CD4-positive, CD25-positive, alpha-beta regulatory T cell (primary cell): ENCODE measurements around the gene IGF1R. TPM values are rescaled to one million over a fixed set of nuclear protein-coding genes. Genes with fewer than 3 reads are reported as not detected.

Experiments used
- ATAC-seq, 2 donors: fragments of 150-1000 bp; cut with Tn5 transposase; one replicate each; pipeline ENCODE4 v1.10.0; 2021; ENCODE audit warnings: low read depth in 2 of 2, moderate number of reproducible peaks in 2 of 2, moderate library complexity in 1 of 2
- DNase-seq, 3 donors: peaks; one replicate each; pipeline versions ENCODE4 v3.0.0 to v3.0.0-alpha.2; 2012 to 2022; ENCODE audit warnings: mixed read lengths in 1 of 3
- H3K27ac ChIP-seq: one replicate; pipeline ENCODE4 v1.7.0; 2013; ENCODE audit warnings: mild to moderate bottlenecking, low read length; ENCODE audit not compliant: insufficient read depth, poor library complexity, severe bottlenecking
- H3K27me3 ChIP-seq: one replicate; pipeline ENCODE4 v1.7.0; 2013; ENCODE audit warnings: low read length; ENCODE audit not compliant: control insufficient read depth, insufficient read depth
- H3K36me3 ChIP-seq: one replicate; pipeline ENCODE4 v1.7.0; 2013; ENCODE audit warnings: mild to moderate bottlenecking, low read length, moderate library complexity; ENCODE audit not compliant: control insufficient read depth, insufficient read depth
- H3K4me1 ChIP-seq: 2 replicates; pipeline ENCODE4 v1.7.0; 2013; ENCODE audit warnings: mild to moderate bottlenecking, low read length; ENCODE audit not compliant: insufficient read depth, control insufficient read depth, poor library complexity, severe bottlenecking
- H3K4me3 ChIP-seq: one replicate; pipeline ENCODE4 v1.7.0; 2013; ENCODE audit warnings: low read depth, mild to moderate bottlenecking, low read length, moderate library complexity
- H3K9me3 ChIP-seq, 2 experiments: 1 replicate in 1 of 2; 2 replicates in 1 of 2; pipeline ENCODE4 v1.7.0; 2013; ENCODE audit warnings: low read length in 2 of 2, mild to moderate bottlenecking in 1 of 2, moderate library complexity in 1 of 2; ENCODE audit not compliant: control insufficient read depth in 2 of 2
- H3K27ac Mint-ChIP-seq, 3 donors: one replicate each; pipeline ENCODE4 v1.8.0; 2020 to 2022; ENCODE audit warnings: mild to moderate bottlenecking in 3 of 3, mixed read lengths in 3 of 3, moderate library complexity in 2 of 3
- H3K27me3 Mint-ChIP-seq: one replicate; pipeline ENCODE4 v1.8.0; 2022; ENCODE audit warnings: mild to moderate bottlenecking, mixed read lengths
- H3K36me3 Mint-ChIP-seq: one replicate; pipeline ENCODE4 v1.8.0; 2020; ENCODE audit warnings: mixed read lengths
- H3K4me1 Mint-ChIP-seq, 4 donors: one replicate each; pipeline ENCODE4 v1.8.0; 2020 to 2022; ENCODE audit warnings: mixed read lengths in 4 of 4, mild to moderate bottlenecking in 1 of 4
- H3K4me3 Mint-ChIP-seq, 4 donors: one replicate each; pipeline ENCODE4 v1.8.0; 2020 to 2022; ENCODE audit warnings: mild to moderate bottlenecking in 4 of 4, mixed read lengths in 4 of 4, moderate library complexity in 3 of 4
- H3K9me3 Mint-ChIP-seq, 7 donors: one replicate each; pipeline ENCODE4 v1.8.0; 2020 to 2022; ENCODE audit warnings: mixed read lengths in 7 of 7, mild to moderate bottlenecking in 3 of 7, moderate library complexity in 2 of 7
- polyA plus RNA-seq, 4 donors: library from polyadenylated mRNA; unstranded; fragments of 300-500 nt; fragmentation: Illumina TruSeq; gene quantifications; one replicate each; pipeline ENCODE4 v1.2.3, GENCODE V29; 2021
- total RNA-seq: library from RNA; stranded (reverse); gene quantifications from one replicate; pipeline ENCODE4 v1.2.3, GENCODE V29; 2022

The IGF1R gene
- total and polyA plus RNA-seq, 5 donors from 2014 or later = 1.6 to 14.2 (median 3.6) TPM

- H3K4me3 Mint-ChIP-seq = no peak overlapping the region
- DNase-seq = no peak
- H3K9me3 ChIP-seq = no peaks in the 10 kb centered on the region
- H3K27ac Mint-ChIP-seq = no peak overlapping the region
- no peak for ATAC-seq
- H3K4me1 Mint-ChIP-seq = peaks cover 0 to 44% (median 11%) of the 10 kb centered on the region in 4 donors
- no peaks in the 10 kb centered on the region for H3K36me3 ChIP-seq
- no peak overlapping the region for H3K27ac ChIP-seq
- no peaks in the 10 kb centered on the region for H3K27me3 ChIP-seq
- H3K36me3 Mint-ChIP-seq = peaks cover 5% of the 10 kb centered on the region
- H3K4me3 ChIP-seq = no peak overlapping the region
- H3K9me3 Mint-ChIP-seq = no peaks in the 10 kb centered on the region
- H3K4me1 ChIP-seq = no peaks in the 10 kb centered on the region
- no peaks in the 10 kb centered on the region for H3K27me3 Mint-ChIP-seq
These were observed 158.0 kb downstream of the IGF1R start for GRCh38 chr15:98806275-98806895.

- Mint-ChIP-seq H3K27me3 (no peaks in the 10 kb centered on the region), H3K9me3 (no peaks in the 10 kb centered on the region), H3K4me3 (no peak overlapping the region), H3K27ac (no peak overlapping the region), H3K36me3 (peaks cover 5% of the 10 kb centered on the region), H3K4me1 (peaks cover 0 to 36% (median 10%) of the 10 kb centered on the region in 4 donors)
- Histone ChIP-seq H3K4me1 (no peaks in the 10 kb centered on the region), H3K27ac (no peak overlapping the region), H3K4me3 (no peak overlapping the region), H3K9me3 (no peaks in the 10 kb centered on the region), H3K36me3 (no peaks in the 10 kb centered on the region), H3K27me3 (no peaks in the 10 kb centered on the region)
- DNase-seq (no peak), ATAC-seq (no peak)
These were observed 158.9 kb downstream of the IGF1R start for GRCh38 chr15:98807262-98807661.

GRCh38 chr15:98809273-98809672 lies 160.9 kb downstream of the IGF1R start:
- Histone ChIP-seq H3K9me3 (no peaks in the 10 kb centered on the region), H3K27ac (no peak overlapping the region), H3K4me1 (no peaks in the 10 kb centered on the region), H3K4me3 (no peak overlapping the region), H3K27me3 (no peaks in the 10 kb centered on the region), H3K36me3 (no peaks in the 10 kb centered on the region)
- no peak for ATAC-seq
- no peaks in the 10 kb centered on the region for H3K27me3 Mint-ChIP-seq
- DNase-seq = no peak
- no peaks in the 10 kb centered on the region for H3K9me3 Mint-ChIP-seq
- H3K4me3 Mint-ChIP-seq = no peak overlapping the region
- H3K4me1 Mint-ChIP-seq = peaks cover 0 to 29% (median 9%) of the 10 kb centered on the region in 4 donors
- peaks cover 6% of the 10 kb centered on the region for H3K36me3 Mint-ChIP-seq
- no peak overlapping the region for H3K27ac Mint-ChIP-seq

GRCh38 chr15:98812716-98813446 lies 164.5 kb downstream of the IGF1R start:
- no peak overlapping the region for H3K27ac Mint-ChIP-seq
- Histone ChIP-seq H3K4me1 (no peaks in the 10 kb centered on the region), H3K4me3 (no peak overlapping the region), H3K27ac (no peak overlapping the region), H3K27me3 (no peaks in the 10 kb centered on the region), H3K36me3 (no peaks in the 10 kb centered on the region), H3K9me3 (no peaks in the 10 kb centered on the region)
- no peak overlapping the region for H3K4me3 Mint-ChIP-seq
- H3K4me1 Mint-ChIP-seq = peaks cover 0 to 13% (median 2%) of the 10 kb centered on the region in 4 donors
- peaks cover 20% of the 10 kb centered on the region for H3K36me3 Mint-ChIP-seq
- ATAC-seq (no peak), DNase-seq (no peak)
- H3K9me3 Mint-ChIP-seq = peaks cover 0 to 2% (median 0%) of the 10 kb centered on the region in 7 donors
- H3K27me3 Mint-ChIP-seq = no peaks in the 10 kb centered on the region

GRCh38 chr15:98813951-98814350 lies 165.6 kb downstream of the IGF1R start:
- no peak overlapping the region for H3K27ac ChIP-seq
- peaks cover 0 to 2% (median 0%) of the 10 kb centered on the region in 7 donors for H3K9me3 Mint-ChIP-seq
- H3K9me3 ChIP-seq = no peaks in the 10 kb centered on the region
- no peaks in the 10 kb centered on the region for H3K27me3 Mint-ChIP-seq
- no peak overlapping the region for H3K27ac Mint-ChIP-seq
- ATAC-seq (no peak), DNase-seq (no peak)
- no peaks in the 10 kb centered on the region for H3K4me1 ChIP-seq
- H3K36me3 ChIP-seq = no peaks in the 10 kb centered on the region
- H3K27me3 ChIP-seq = no peaks in the 10 kb centered on the region
- H3K36me3 Mint-ChIP-seq = peaks cover 24% of the 10 kb centered on the region
- peaks cover 0 to 14% (median 3%) of the 10 kb centered on the region in 4 donors for H3K4me1 Mint-ChIP-seq
- H3K4me3 ChIP-seq = no peak overlapping the region
- no peak overlapping the region for H3K4me3 Mint-ChIP-seq

GRCh38 chr15:98815207-98815606 lies 166.9 kb downstream of the IGF1R start:
- H3K9me3 ChIP-seq = no peaks in the 10 kb centered on the region
- H3K27ac ChIP-seq = no peak overlapping the region
- no peaks in the 10 kb centered on the region for H3K27me3 ChIP-seq
- no peak overlapping the region for H3K4me3 ChIP-seq
- no peak overlapping the region for H3K4me3 Mint-ChIP-seq
- peaks cover 27% of the 10 kb centered on the region for H3K36me3 Mint-ChIP-seq
- DNase-seq (no peak), ATAC-seq (no peak)
- H3K27ac Mint-ChIP-seq = no peak overlapping the region
- no peaks in the 10 kb centered on the region for H3K4me1 ChIP-seq
- H3K36me3 ChIP-seq = no peaks in the 10 kb centered on the region
- H3K9me3 Mint-ChIP-seq = peaks cover 0 to 2% (median 1%) of the 10 kb centered on the region in 7 donors
- no peaks in the 10 kb centered on the region for H3K27me3 Mint-ChIP-seq
- H3K4me1 Mint-ChIP-seq = peaks cover 0 to 9% (median 3%) of the 10 kb centered on the region in 4 donors

- Histone ChIP-seq H3K27ac (no peak overlapping the region), H3K9me3 (no peaks in the 10 kb centered on the region), H3K4me3 (no peak overlapping the region), H3K36me3 (no peaks in the 10 kb centered on the region), H3K4me1 (no peaks in the 10 kb centered on the region), H3K27me3 (no peaks in the 10 kb centered on the region)
- peaks cover 0 to 9% (median 3%) of the 10 kb centered on the region in 4 donors for H3K4me1 Mint-ChIP-seq
- H3K27me3 Mint-ChIP-seq = no peaks in the 10 kb centered on the region
- DNase-seq = no peak
- no peak for ATAC-seq
- H3K4me3 Mint-ChIP-seq = no peak overlapping the region
- H3K36me3 Mint-ChIP-seq = peaks cover 27% of the 10 kb centered on the region
- H3K9me3 Mint-ChIP-seq = peaks cover 0 to 6% (median 1%) of the 10 kb centered on the region in 7 donors
- no peak overlapping the region for H3K27ac Mint-ChIP-seq
These were observed 169.4 kb downstream of the IGF1R start for GRCh38 chr15:98817745-98818144.
